ENCODE results near the gene FAM228A. TPM values are rescaled to one million over a fixed set of nuclear protein-coding genes. Genes with fewer than 3 reads are reported as not detected.

Gene FAM228A
- polyA plus RNA-seq, 1 donor from 2014 or later, result 2.6 TPM

Other genes with a start within 250 kb of the FAM228A start
- gene ATAD2B, start 247.9 kb upstream of the FAM228A start, polyA plus RNA-seq, result 37.6 and 42.0 TPM in 2 replicates
- gene UBXN2A, start 234.6 kb upstream of the FAM228A start, polyA plus RNA-seq, result 11.0 and 15.0 TPM in 2 replicates
- 0.27 and 0.70 TPM in 2 replicates for gene MFSD2B, start 165.0 kb upstream of the FAM228A start, polyA plus RNA-seq
- 15.7 and 17.0 TPM in 2 replicates for gene WDCP, start 127.7 kb upstream of the FAM228A start, polyA plus RNA-seq
- 154 and 183 TPM in 2 replicates for gene FKBP1B, start 125.3 kb upstream of the FAM228A start, polyA plus RNA-seq
- gene SF3B6, start 98.7 kb upstream of the FAM228A start, polyA plus RNA-seq, result 307 and 442 TPM in 2 replicates
- gene TP53I3, start 90.2 kb upstream of the FAM228A start, polyA plus RNA-seq, result 1.8 and 4.7 TPM in 2 replicates
- gene PFN4, start 51.7 kb upstream of the FAM228A start, polyA plus RNA-seq, result 1.3 TPM in 1 of 2 replicates, not detected in the other
- gene FAM228B, start 51.6 kb upstream of the FAM228A start, polyA plus RNA-seq, result 15.0 and 22.0 TPM in 2 replicates
- 8.9 and 10.6 TPM in 2 replicates for gene ITSN2, start 185.5 kb downstream of the FAM228A start, polyA plus RNA-seq